ENCODE results near the gene ALPK3.

The ALPK3 gene

DNA sequence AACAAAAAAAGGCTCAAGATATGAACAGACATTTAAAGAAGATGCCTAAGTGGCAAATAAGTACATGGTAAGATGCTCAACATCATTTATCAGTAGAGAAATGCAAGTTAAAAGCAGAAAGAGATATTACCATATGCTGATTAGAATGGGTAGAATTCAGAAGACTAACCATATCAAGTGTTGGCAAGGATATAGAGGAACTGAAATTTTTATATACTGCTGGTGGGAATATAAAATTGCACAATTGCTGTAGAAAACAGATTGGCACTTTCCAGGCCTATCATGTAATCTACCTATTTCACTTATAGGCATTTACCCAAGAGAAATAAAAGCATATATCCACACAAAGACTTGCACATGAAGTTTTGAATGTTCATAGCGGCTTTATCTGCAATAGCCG lies 84.4 kb downstream of the ALPK3 start:
- Histone ChIP-seq H3K27me3 (ENCODE audit: low read depth, low read length) (peaks cover 17% of the 10 kb centered on the region; the same call in 1 of the 2 replicates), H3K27ac (ENCODE audit: low read length) (no peak overlapping the region), H3K4me2 (ENCODE audit: low read length) (no peak overlapping the region), H3K4me1 (ENCODE audit: low read length) (no peaks in the 10 kb centered on the region), H4K20me1 (ENCODE audit: insufficient read depth, low read length) (no peaks in the 10 kb centered on the region), H3K9ac (ENCODE audit: low read length) (no peak overlapping the region), H3K9me3 (ENCODE audit: insufficient read depth, low read length) (0 out of 2 replicates have a peak, but pooled peaks cover 3% of the 10 kb centered on the region), H3K36me3 (replicated peaks; ENCODE audit: low read depth, low read length) (no peaks in the 10 kb centered on the region), H3K79me2 (ENCODE audit: low read length) (no peaks in the 10 kb centered on the region), H2AFZ (ENCODE audit: low read depth, low read length) (no peak overlapping the region), H3K4me3 (ENCODE audit: low read length) (no peak overlapping the region)
- TF ChIP-seq EZH2phosphoT487 (IDR thresholded peaks at IDR 0.05; ENCODE audit: low read depth) = no peak
- TF ChIP-seq, protein P1, sequence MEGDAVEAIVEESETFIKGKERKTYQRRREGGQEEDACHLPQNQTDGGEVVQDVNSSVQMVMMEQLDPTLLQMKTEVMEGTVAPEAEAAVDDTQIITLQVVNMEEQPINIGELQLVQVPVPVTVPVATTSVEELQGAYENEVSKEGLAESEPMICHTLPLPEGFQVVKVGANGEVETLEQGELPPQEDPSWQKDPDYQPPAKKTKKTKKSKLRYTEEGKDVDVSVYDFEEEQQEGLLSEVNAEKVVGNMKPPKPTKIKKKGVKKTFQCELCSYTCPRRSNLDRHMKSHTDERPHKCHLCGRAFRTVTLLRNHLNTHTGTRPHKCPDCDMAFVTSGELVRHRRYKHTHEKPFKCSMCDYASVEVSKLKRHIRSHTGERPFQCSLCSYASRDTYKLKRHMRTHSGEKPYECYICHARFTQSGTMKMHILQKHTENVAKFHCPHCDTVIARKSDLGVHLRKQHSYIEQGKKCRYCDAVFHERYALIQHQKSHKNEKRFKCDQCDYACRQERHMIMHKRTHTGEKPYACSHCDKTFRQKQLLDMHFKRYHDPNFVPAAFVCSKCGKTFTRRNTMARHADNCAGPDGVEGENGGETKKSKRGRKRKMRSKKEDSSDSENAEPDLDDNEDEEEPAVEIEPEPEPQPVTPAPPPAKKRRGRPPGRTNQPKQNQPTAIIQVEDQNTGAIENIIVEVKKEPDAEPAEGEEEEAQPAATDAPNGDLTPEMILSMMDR (IDR thresholded peaks at IDR 0.05; ENCODE audit: low read depth, low read length) = no peak

DNA sequence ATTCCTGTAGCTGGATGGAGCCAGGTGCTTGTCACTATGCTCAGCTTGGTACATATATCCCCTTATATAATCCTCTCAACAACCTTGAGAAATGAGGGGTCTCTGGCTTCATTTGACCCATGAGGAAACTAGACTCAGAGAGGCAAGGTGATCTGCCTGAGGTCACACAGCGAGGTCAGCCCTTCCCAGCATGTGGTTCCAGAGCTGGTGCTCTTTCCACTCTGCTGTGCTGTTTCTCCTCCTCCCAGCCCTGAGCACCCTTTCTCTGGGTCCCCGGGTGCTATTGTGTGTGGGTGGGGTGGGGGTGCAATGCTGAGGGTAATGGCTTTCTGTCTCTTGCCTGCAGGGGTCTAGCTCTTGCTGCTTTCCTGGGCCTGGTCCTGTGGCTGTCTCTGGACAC lies 86.6 kb downstream of the ALPK3 start:
- Histone ChIP-seq H3K4me3 (ENCODE audit: low read length) (no peak overlapping the region), H3K9ac (ENCODE audit: low read length) (no peak overlapping the region), H3K27me3 (ENCODE audit: low read depth, low read length) (peaks cover 9% of the 10 kb centered on the region; the same call in 1 of the 2 replicates), H3K36me3 (replicated peaks; ENCODE audit: low read depth, low read length) (no peaks in the 10 kb centered on the region), H3K79me2 (ENCODE audit: low read length) (no peaks in the 10 kb centered on the region), H3K4me1 (ENCODE audit: low read length) (no peaks in the 10 kb centered on the region), H4K20me1 (ENCODE audit: insufficient read depth, low read length) (no peaks in the 10 kb centered on the region), H3K4me2 (ENCODE audit: low read length) (no peak overlapping the region), H3K9me3 (ENCODE audit: insufficient read depth, low read length) (0 out of 2 replicates have a peak, but pooled peaks cover 3% of the 10 kb centered on the region), H2AFZ (ENCODE audit: low read depth, low read length) (no peak overlapping the region), H3K27ac (ENCODE audit: low read length) (no peak overlapping the region)
- TF ChIP-seq, protein P1 (IDR thresholded peaks at IDR 0.05; ENCODE audit: low read depth, low read length) = no peak
- no peak for TF ChIP-seq EZH2phosphoT487 (IDR thresholded peaks at IDR 0.05; ENCODE audit: low read depth)

DNA sequence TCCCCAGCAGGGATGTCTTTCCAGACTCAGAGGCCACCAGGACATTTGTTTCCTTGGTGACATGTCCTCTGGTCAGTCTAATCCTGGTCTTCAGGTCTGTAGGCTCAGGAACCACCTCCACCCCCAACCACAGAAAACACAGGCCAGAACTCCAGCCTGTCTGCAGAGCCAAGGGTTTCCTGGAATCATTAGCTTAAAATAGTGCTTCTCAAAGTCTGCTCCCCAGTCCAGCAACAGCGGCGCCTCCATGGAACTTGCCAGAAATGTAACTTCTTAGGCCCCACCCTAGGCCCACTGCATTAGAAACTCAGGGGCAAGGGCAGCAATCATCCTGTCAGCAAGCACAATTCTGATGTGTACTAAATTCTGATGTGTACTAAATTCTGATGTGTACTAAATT lies 87.3 kb downstream of the ALPK3 start:
- Histone ChIP-seq H3K4me2 (ENCODE audit: low read length) (no peak overlapping the region), H3K27ac (ENCODE audit: low read length) (no peak overlapping the region), H3K4me1 (ENCODE audit: low read length) (no peaks in the 10 kb centered on the region), H4K20me1 (ENCODE audit: insufficient read depth, low read length) (no peaks in the 10 kb centered on the region), H3K36me3 (replicated peaks; ENCODE audit: low read depth, low read length) (no peaks in the 10 kb centered on the region), H3K27me3 (ENCODE audit: low read depth, low read length) (peaks cover 6% of the 10 kb centered on the region; the same call in 1 of the 2 replicates), H3K4me3 (ENCODE audit: low read length) (no peak overlapping the region), H3K9ac (ENCODE audit: low read length) (no peak overlapping the region), H2AFZ (ENCODE audit: low read depth, low read length) (no peak overlapping the region), H3K9me3 (ENCODE audit: insufficient read depth, low read length) (0 out of 2 replicates have a peak, but pooled peaks cover 3% of the 10 kb centered on the region), H3K79me2 (ENCODE audit: low read length) (no peaks in the 10 kb centered on the region)
- TF ChIP-seq, protein P1 (IDR thresholded peaks at IDR 0.05; ENCODE audit: low read depth, low read length) = no peak
- TF ChIP-seq EZH2phosphoT487 (IDR thresholded peaks at IDR 0.05; ENCODE audit: low read depth) = no peak

DNA sequence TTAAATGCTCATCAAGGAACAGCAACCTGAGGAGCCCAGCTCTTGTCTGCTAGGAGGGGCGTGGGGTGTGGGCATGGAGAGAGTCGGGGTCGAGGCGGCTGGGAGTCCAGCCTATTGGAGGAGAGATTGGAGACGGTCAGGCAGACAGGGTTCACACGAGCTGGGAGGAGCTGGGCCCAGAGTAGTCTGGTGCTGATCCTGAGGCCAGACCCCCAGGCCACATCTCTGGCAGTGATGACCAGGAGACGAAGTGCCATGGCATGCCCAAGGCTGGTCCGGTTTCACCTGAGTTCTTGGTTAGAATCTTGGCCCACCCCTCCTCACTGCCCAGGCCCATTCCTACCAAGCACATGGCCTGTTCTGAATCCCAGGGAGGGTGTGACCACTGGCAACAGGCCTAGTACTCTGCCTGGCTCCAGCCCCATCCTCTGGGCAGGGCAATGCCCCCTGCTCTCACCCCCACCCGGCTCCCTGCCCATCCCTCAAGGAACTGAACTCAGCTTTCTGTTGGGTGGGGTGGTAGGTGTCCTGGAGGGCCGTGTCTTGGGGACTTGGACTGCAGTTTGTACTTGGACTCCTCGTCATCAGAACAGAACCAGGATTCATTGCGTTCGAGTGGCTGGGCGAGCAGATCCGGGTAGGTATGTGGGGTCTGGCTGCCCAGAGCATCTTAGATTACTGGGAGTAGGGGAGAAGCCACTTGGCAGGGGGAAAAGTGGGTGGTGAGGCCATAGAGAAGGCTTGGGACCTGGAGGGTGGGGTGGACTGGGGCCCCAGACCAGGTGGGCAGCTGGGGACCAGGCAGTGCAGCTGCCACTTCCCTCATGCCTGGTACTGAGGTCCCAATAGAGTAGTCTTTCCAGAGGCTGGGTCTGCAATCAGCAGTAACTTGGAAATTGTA lies 88.1 kb downstream of the ALPK3 start:
- H3K79me2 ChIP-seq (ENCODE audit: low read length) = no peaks in the 10 kb centered on the region
- TF ChIP-seq, protein P1 (IDR thresholded peaks at IDR 0.05; ENCODE audit: low read depth, low read length) = no peak
- no peak for TF ChIP-seq EZH2phosphoT487 (IDR thresholded peaks at IDR 0.05; ENCODE audit: low read depth)
- no peak overlapping the region for H3K27ac ChIP-seq (ENCODE audit: low read length)
- no peak overlapping the region for H2AFZ ChIP-seq (ENCODE audit: low read depth, low read length)
- H3K27me3 ChIP-seq (ENCODE audit: low read depth, low read length) = 0 out of 2 replicates have a peak, but pooled peaks cover 3% of the 10 kb centered on the region
- no peak overlapping the region for H3K9ac ChIP-seq (ENCODE audit: low read length)
- H3K9me3 ChIP-seq (ENCODE audit: insufficient read depth, low read length) = 0 out of 2 replicates have a peak, but pooled peaks cover 3% of the 10 kb centered on the region
- no peaks in the 10 kb centered on the region for H4K20me1 ChIP-seq (ENCODE audit: insufficient read depth, low read length)
- H3K4me1 ChIP-seq (ENCODE audit: low read length) = no peaks in the 10 kb centered on the region
- no peaks in the 10 kb centered on the region for H3K36me3 ChIP-seq (replicated peaks; ENCODE audit: low read depth, low read length)
- no peak overlapping the region for H3K4me2 ChIP-seq (ENCODE audit: low read length)
- no peak overlapping the region for H3K4me3 ChIP-seq (ENCODE audit: low read length)
